NCI-H2171 (cell line): Measurements from ENCODE around the gene GJB5.
"Not testable (repeated sequence)": the region's sequence is repeated elsewhere in the genome, so short reads cannot be mapped to it uniquely, and the experiment has no call there.

ENCODE experiments used
- DNase-seq: peaks from one replicate; lab custom pipeline; 2025; lab: John Stamatoyannopoulos, UW

The GJB5 gene

DNA sequence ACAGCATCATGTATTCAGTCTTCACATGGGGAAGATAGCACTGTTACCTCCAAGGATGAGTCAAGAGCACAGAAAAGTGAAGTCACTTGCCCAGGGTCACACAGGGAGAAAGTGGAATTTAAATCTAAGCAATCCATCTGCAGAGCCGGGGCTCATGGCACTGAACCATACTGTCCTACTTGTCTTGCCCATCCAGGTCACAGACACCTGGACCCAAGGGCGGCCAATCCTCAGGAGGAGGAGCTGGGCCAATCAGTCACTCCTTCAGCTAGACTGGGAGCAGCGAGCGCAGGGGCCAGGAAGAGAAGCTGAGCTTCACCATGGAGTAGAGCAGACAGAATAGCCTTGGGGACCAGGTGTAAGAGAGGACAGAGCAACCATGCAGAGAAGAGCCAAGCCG, 9.2 kb upstream of the GJB5 start:
- DNase-seq = no peak

DNA sequence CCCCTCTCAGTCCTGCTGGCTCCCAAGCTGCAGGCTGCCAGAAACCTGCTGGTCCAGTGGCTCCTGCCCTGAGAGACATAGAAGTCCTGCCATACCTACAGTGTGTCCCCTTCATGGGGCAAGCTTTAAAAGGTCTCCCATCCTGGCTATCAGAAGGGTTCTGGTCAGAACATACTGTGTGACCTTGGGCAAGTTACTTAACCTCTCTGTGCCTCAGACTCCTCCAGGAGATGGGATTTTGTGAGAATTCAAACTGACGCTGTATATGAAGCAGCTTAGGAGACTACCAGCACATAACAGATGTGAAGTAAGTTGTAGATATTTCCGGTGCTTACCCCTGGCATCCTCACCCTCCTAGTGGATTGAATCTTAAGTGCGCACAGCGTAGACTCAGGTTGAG, 8.7 kb upstream of the GJB5 start:
- no peak for DNase-seq

DNA sequence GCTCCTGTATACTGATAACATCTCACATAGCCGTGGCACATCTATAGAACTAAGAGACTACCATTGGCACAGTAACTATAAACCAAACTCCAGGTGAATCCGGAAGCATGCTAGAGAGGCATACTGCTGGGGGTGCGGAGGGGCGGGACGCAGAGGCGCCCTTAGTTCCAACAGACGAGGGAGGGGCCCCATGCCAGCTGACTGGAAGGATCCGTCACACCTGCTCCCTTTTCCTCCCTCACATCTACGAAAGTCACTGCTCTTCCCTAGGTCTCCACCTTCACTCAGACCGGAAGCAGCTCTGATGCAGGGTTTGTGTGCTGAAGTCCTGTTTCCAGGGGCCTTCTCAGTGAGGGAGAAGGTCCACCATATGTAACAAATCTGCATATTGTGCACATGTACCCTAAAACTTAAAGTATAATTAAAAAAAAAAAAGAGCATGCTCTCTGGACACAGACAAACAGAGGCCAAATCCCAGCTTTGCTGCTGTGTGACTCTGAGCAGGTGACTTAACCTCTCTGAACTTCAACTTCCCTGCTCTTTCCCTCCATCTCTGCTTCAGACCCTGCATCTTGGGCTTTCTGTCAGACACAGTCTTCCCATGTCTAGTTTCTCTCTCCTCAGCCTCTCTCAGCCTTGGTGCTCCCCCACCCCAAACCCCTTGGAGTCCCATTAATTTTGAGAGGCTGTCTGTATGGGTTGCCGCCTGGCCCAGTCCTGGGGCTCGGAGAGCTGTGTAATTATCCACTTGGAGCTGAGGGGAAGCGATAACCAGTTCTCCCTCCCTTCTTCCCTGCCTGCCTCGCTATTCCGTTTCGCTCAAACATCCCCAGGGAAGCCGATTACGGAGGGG, 7.8 kb upstream of the GJB5 start:
- DNase-seq = no peak

DNA sequence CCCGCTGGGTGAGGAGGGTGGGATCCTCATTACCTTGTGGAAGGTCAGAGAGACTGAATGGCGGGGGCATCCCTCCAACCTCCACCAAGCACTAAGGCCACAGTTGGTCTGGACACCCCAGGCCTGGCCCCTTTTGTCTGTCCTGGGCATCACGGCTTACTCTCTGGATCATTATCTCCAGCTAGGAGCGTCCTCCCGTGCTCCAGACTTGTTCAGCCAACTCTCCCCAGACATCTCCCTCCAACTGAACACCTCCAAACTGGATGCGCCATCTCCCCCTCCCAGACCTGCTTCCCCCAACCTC, 7.3 kb upstream of the GJB5 start:
- no peak for DNase-seq

DNA sequence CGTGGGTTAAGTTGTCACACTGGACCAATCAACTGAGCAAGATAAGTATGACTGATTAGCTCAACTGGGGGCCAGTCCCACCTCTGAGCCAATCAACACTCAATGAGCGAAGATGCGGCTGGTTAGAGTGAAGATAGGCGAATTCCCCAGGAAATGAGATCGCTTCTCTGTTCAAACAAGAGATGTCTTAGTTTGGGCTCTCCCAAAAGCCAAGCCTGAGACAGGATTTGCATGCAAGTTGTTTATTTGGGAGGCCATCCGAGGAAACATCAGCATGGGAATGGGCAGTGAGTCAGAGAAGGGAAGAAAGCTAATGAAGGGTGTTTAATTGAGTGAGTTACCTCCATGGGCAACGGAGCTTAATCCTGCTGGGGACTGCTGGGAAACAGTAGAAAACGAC, 4.9 kb upstream of the GJB5 start:
- no peak for DNase-seq

DNA sequence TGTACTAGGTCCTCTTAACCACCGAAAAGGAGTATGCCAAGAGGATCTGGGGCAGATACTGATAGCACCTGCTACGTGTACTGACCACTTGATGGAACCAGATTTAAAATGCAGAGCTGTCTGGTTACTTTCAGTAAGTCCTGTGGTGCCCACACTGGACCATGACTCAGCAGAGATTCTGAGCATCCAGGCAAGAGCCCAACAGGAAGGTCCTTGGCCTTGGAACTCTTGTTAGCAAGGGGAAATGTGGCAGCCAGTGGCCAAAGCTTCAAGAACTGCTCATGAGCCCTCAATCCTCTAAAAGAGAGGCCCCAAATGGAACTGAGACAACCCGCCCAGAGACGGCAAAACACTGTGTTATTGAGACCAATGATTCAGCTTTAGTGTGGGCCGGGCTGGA, 4.2 kb upstream of the GJB5 start:
- no peak for DNase-seq

DNA sequence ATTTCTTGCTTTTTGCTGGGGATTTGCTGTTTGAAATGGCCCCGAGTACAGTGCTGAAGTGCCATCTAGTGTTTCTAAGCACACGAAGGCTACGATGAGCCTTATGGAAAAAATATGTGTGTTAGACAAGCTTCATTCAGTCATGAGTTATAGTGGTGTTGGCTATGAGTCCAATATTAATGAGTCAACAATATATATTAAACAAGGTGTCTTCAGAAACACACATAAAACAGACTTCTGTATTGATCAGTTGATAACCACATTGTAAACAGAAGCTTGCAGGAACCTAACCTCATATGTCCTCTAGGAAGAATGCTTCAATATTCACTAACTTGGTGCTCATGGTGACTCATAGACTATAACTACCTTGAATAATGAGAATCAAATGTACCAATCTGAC, 1.7 kb upstream of the GJB5 start:
- DNase-seq = no peak

DNA sequence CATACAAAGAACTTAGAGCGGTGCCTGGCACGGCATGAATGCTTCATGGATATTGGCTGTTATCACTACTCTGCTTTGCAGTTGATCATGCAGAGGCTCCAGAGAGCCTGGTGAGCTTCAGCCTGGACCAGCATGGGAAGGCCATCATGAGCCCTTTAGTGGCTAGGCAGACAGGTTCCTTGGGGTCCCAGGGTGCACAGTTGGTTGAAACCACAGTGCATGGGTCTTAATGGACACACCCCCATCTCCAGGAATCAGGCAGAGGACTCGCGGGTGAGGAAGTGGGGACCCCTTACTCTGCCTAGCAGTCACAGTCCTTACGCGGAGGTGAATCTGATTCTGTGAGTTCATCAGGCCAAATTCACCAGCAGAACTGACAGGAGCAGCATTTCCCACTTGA, 1.1 kb downstream of the GJB5 start:
- no peak for DNase-seq

DNA sequence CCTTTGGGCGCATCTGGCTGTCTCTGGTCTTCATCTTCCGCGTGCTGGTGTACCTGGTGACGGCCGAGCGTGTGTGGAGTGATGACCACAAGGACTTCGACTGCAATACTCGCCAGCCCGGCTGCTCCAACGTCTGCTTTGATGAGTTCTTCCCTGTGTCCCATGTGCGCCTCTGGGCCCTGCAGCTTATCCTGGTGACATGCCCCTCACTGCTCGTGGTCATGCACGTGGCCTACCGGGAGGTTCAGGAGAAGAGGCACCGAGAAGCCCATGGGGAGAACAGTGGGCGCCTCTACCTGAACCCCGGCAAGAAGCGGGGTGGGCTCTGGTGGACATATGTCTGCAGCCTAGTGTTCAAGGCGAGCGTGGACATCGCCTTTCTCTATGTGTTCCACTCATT, 2.5 kb downstream of the GJB5 start:
- DNase-seq = no peak

DNA sequence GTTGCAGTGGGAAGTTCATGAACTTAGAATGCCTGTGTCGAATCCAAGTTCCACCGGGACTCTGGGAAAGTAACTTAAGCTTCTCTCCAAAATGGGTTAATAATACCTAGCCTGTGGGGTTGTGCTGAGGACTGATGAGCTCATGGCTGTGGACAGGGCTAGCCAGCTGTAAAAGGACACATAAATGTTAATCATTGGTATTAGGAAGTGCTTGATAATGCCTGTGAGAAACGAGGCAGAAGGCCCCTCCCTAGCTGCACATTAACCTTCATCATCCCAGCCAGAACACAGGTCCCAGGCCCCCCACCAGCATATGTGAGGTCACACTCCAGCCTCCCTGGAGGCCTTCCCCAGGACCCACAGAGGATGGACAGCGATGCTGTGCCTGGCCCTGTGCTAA, 3.9 kb downstream of the GJB5 start:
- no peak for DNase-seq

DNA sequence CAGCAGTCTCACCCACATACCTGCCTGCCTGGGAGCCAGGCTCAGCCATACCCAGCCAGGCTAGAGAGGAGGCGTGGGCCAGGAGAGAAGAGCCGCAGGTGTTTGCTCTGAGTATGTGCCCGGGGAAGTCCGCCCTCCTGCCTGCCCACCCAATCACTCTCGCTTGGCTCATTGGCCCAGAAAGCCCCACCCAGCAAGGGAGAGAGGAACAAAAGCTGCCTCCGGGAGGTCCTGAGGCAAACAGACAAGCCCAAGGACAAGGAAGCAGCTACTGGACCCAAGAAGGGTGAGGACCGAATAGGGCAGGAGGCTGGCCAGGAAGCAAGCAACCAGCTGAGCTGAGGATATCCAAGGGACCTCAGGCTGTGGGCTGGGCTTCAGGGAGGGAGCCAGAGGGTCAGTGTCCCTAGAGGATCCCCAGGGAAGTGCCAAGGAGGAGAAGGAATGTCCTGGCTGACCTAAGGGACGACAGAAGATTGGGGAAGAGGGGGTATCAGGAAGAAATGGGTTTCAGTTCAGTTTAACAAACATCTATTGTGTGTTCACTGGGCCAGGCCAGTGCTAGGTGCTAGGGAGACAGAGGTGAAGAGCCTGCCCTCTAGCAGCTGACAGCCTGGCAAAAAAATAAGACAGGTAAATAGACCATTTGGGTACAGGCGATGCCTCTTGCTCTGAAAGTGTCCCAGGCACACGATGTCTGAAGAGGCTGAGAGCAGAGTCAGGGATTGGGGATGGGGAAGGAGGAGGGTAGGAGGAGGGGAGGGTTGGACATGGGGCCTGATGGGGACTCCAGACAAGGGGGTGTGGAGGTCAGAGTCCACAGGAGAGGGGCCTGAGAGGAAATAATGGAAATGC, 4.9 kb downstream of the GJB5 start, which contains the start of gene GJB4:
Gene GJB4, plus strand, starts transcription at position 238 of the 855 bp plus-strand sequence. CDS start 1,515 bp downstream, outside the sequence.
- DNase-seq = no peak

DNA sequence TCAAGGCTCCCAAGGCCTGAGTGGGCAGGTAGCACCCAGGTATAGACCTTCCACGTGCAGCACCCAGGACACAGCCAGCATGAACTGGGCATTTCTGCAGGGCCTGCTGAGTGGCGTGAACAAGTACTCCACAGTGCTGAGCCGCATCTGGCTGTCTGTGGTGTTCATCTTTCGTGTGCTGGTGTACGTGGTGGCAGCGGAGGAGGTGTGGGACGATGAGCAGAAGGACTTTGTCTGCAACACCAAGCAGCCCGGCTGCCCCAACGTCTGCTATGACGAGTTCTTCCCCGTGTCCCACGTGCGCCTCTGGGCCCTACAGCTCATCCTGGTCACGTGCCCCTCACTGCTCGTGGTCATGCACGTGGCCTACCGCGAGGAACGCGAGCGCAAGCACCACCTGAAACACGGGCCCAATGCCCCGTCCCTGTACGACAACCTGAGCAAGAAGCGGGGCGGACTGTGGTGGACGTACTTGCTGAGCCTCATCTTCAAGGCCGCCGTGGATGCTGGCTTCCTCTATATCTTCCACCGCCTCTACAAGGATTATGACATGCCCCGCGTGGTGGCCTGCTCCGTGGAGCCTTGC, 6.4 kb downstream of the GJB5 start:
- DNase-seq = no peak

DNA sequence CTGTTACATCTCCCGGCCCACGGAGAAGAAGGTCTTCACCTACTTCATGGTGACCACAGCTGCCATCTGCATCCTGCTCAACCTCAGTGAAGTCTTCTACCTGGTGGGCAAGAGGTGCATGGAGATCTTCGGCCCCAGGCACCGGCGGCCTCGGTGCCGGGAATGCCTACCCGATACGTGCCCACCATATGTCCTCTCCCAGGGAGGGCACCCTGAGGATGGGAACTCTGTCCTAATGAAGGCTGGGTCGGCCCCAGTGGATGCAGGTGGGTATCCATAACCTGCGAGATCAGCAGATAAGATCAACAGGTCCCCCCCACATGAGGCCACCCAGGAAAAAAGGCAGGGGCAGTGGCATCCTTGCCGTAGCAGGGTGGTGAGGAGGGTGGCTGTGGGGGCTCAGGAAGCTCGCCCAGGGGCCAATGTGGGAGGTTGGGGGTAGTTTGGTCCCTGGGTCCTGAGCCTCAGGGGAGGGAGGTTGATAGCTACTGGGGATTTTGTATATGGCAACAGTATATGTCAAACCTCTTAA, 7.0 kb downstream of the GJB5 start:
- DNase-seq = no peak

DNA sequence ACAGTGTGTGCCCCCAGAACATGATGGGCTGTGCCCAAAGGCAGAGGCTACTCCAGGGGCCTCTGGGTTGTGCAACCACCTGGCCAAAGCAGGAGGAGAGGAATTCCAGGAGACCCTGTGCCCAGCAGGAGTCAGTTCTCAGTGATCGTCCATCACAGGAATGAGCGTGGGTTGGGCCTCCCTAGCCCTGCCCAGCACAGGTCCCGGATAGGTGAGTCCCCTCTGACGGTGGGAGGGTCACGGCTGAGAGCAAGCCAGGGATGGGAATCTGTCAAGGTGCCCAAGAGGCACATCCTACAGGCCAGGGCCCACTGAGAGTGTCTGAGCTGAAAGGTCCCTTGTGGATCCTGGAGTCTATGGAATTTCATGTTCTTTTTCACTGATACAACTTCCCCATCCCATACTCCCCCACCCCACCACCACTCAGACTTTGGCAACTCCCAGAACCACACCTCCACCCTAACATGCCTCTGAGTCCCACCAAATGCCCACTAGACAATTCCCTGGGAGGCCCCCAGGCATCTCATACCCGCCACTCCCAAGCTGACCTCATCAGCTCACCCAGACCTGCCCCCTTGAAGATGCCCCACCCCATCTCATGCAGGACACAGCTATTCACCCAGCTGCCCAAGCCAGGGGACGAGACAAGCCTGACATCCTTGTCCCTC, 7.8 kb downstream of the GJB5 start:
- no peak for DNase-seq

DNA sequence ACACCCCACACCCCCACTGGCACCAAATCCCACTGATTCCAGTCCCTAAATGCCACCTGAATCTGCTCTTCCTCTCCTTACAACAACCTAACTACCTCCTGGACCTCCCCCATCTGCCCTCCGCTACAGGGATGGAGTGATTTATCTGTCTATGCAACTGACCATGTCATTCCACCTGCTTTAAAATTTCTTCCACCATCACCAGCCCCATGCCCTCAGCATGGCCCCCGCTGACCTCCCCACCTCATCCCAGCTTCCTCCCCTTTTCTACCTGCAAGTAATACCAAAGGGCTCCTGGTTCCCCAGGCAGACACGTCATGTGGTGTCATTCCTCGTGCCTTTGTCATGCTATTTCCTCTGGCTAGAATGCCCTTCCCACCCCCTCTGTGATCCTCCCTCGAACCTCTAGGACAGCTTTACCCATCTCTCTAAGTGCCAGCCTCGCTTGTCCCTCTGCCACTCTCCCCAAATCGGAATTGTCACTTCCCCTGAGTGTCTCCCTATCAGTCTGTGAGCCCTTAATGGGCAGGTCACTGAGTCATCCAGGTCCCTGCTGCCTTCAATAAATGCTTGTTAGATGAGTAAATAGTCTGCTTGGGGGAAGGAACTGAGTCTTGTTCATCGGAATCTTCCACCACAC, 8.4 kb downstream of the GJB5 start:
- DNase-seq = no peak

DNA sequence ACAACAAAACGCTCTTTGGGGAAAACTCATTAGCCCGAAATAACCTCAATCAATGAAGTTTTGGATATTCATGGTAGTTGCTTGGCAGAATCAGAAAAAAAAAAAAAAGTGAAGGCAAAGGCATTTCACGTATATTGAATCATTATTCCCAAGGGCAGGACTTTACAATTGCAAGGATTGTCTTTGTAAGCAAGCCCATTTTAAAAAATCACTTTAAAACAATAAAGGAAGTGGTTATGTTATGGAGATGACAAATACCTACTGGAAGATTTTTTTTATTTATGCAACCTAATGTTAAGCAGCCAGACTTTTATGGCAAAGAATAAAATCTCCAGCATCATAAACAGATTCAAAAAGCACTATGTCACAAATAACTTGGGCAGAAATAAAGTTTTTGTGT, 14.0 kb downstream of the GJB5 start:
- no peak for DNase-seq

DNA sequence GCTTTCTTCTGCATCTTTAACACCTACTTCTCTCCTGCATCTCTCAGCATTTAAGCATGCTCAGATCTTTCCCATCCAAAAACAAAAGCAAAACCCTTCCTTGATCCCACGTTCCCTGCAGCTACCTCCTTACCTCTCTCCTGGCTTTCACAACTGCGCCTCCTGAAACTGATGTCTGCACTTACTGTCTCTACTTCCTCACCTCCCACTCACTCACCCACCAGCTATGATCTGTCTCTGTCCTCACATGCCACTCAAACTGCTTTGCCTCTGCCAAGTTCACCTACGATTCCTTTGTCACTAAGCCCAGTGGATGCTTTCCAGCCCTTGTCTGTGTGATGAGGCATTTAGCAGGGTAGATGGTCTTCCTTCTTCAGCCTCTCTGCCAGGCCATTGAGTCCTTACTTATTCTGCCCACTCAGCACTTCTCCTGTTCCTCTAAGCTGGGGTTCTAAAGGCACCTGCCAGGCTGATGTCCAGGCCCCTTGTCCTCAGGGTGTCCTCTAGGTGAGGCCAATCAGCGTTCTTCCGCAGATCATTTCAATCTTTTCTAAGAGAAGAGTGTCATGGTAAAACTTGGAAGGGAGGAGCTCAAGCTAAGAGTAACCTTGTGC, 16.2 kb downstream of the GJB5 start:
- no peak for DNase-seq

DNA sequence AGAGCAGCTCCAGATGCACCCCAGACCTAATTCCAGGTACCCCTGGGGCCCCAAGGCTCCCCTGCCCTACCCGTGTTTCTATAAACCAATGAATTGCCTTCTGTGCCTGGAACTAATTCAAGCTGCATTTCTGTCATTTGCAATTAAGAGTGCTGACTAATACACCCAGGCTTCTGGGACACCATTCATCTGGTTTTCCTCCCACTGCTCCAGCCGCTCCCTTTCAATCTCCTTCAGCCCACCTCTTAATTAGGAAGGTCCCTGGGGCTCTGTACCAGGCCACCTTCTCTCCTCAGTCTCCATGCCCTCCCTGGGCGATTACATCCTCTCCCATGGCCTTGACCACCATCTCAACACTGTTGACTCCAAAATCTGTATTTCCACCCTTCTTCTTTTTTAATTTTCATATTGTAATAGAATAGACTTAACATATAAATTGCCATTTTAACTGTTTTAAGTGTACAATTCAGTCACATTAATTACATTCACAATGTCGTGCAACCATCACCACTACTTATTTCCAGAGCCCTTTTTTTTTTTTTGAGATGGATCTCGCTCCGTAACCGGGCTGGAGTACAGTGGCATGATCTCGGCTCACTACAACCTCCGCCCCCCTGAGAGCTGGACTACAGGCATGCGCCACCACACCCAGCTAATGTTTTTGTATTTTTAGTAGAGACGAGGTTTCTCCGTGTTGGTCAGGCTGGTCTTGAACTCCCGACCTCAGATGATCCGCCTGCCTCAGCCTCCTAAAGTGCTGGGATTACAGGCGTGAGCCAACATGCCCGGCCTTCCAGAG, 16.9 kb downstream of the GJB5 start:
- DNase-seq = no peak

DNA sequence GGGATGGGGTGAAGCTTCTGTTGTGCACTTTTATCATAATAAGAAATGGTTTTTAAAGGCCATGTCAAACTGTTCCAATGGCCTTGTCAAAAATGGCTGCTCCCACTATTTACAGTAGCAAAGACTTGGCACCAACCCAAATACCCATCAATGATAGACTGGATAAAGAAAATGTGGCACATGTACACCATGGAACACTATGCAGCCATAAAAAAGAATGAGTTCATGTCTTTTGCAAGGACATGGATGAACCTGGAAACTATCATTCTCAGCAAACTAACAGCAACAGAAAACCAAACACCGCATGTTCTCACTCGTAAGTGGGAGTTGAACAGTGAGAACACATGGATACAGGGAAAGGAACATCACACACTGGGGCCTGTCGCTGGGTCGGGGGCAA, 18.3 kb downstream of the GJB5 start:
- not testable (repeated sequence) for DNase-seq

DNA sequence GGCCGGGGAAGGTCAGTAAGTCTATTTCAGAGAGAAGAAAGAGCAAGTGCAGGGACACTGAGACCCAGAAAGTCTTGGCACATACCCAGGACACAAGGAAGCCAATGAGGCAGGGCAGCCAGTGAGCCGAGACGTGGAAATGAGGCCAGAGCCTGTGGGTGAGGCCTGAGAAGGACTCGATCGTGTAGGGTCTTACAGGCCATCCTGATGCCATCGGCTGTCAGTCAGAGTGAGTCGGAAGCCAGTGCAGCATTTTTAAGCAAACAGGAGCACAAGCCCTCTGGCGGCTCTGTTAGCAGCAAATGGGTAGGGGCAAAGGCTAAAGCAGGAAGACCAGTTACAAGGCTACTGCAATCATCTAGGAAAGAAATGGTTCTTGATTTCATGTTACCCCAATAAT, 20.1 kb downstream of the GJB5 start:
- DNase-seq = no peak
